Parathyroid adenoma (tissue), 2 donors: Measurements from ENCODE around the gene SRGAP3.

Experiments used
- H2AFZ ChIP-seq: fragments of 300-600 bp; sonication (generic); one replicate; pipeline ENCODE4 v1.7.0; 2017; ENCODE audit warnings: antibody characterized with exemption, mild to moderate bottlenecking
- H3K27ac ChIP-seq: fragments of 300-600 bp; sonication (generic); one replicate; pipeline ENCODE4 v1.7.0; 2017
- H3K27me3 ChIP-seq: fragments of 300-600 bp; sonication (generic); one replicate; pipeline ENCODE4 v1.7.0; 2017; ENCODE audit warnings: low read length; ENCODE audit not compliant: control insufficient read depth, insufficient read depth
- H3K36me3 ChIP-seq: fragments of 300-600 bp; sonication (generic); one replicate; pipeline ENCODE4 v1.7.0; 2017; ENCODE audit warnings: low read length; ENCODE audit not compliant: control insufficient read depth, insufficient read depth
- H3K4me1 ChIP-seq: fragments of 300-600 bp; sonication (generic); one replicate; pipeline ENCODE4 v1.7.0; 2017; ENCODE audit warnings: control low read depth
- H3K4me2 ChIP-seq: fragments of 300-600 bp; sonication (generic); one replicate; pipeline ENCODE4 v1.7.0; 2017; ENCODE audit warnings: low read length
- H3K4me3 ChIP-seq: fragments of 300-600 bp; sonication (generic); one replicate; pipeline ENCODE4 v1.7.0; 2017; ENCODE audit warnings: low read depth, low read length
- H3K79me2 ChIP-seq: fragments of 300-600 bp; sonication (generic); one replicate; pipeline ENCODE4 v1.7.0; 2017; ENCODE audit warnings: control low read depth
- H3K9ac ChIP-seq: fragments of 300-600 bp; sonication (generic); one replicate; pipeline ENCODE4 v1.7.0; 2017; ENCODE audit warnings: mild to moderate bottlenecking
- H3K9me3 ChIP-seq: fragments of 300-600 bp; sonication (generic); one replicate; pipeline ENCODE4 v1.7.0; 2017; ENCODE audit warnings: low read length; ENCODE audit not compliant: control insufficient read depth
- CTCF ChIP-seq: fragments of 300-600 bp; sonication (generic); IDR thresholded peaks from one replicate; pipeline ENCODE4 v1.7.0; 2017; ENCODE audit warnings: antibody characterized with exemption, mild to moderate bottlenecking
- donor health status: primary hyperparathyroidism.

Gene SRGAP3

GRCh38 chr3:8942746-8943488 lies 306.5 kb downstream of the SRGAP3 start:
- Histone ChIP-seq H2AFZ (no peak overlapping the region), H3K4me3 (no peak overlapping the region), H3K36me3 (no peaks in the 10 kb centered on the region), H3K79me2 (no peaks in the 10 kb centered on the region), H3K27ac (no peak overlapping the region), H3K9me3 (no peaks in the 10 kb centered on the region), H3K27me3 (no peaks in the 10 kb centered on the region), H3K9ac (no peak overlapping the region), H3K4me2 (no peak overlapping the region), H3K4me1 (no peaks in the 10 kb centered on the region)
- TF ChIP-seq CTCF: no peak

GRCh38 chr3:8942115-8942514 lies 307.3 kb downstream of the SRGAP3 start:
- Histone ChIP-seq H3K36me3 (no peaks in the 10 kb centered on the region), H3K9me3 (no peaks in the 10 kb centered on the region)

GRCh38 chr3:8938021-8938420 lies 311.4 kb downstream of the SRGAP3 start:
- H3K27me3 ChIP-seq: no peaks in the 10 kb centered on the region
- no peak for TF ChIP-seq CTCF
- no peak overlapping the region for H3K27ac ChIP-seq
- H3K36me3 ChIP-seq: no peaks in the 10 kb centered on the region
- H3K9me3 ChIP-seq: no peaks in the 10 kb centered on the region
- H2AFZ ChIP-seq: no peak overlapping the region
- no peak overlapping the region for H3K4me3 ChIP-seq
- H3K79me2 ChIP-seq: no peaks in the 10 kb centered on the region
- H3K4me1 ChIP-seq: no peaks in the 10 kb centered on the region
- H3K9ac ChIP-seq: no peak overlapping the region
- H3K4me2 ChIP-seq: no peak overlapping the region

More at GRCh38 chr3:8942115-8942514, 307.3 kb downstream of the SRGAP3 start:
- no peak overlapping the region for H3K9ac ChIP-seq
- no peak overlapping the region for H2AFZ ChIP-seq
- no peak overlapping the region for H3K4me2 ChIP-seq
- H3K4me3 ChIP-seq: no peak overlapping the region
- no peaks in the 10 kb centered on the region for H3K27me3 ChIP-seq
- no peaks in the 10 kb centered on the region for H3K4me1 ChIP-seq
- H3K79me2 ChIP-seq: no peaks in the 10 kb centered on the region
- TF ChIP-seq CTCF: no peak
- no peak overlapping the region for H3K27ac ChIP-seq

GRCh38 chr3:8937064-8938020 lies 312.1 kb downstream of the SRGAP3 start:
- Histone ChIP-seq H3K27ac (no peak overlapping the region), H3K4me1 (no peaks in the 10 kb centered on the region), H3K4me3 (no peak overlapping the region), H3K9ac (no peak overlapping the region), H3K36me3 (no peaks in the 10 kb centered on the region), H3K79me2 (no peaks in the 10 kb centered on the region), H3K27me3 (no peaks in the 10 kb centered on the region), H3K4me2 (no peak overlapping the region), H3K9me3 (no peaks in the 10 kb centered on the region), H2AFZ (no peak overlapping the region)
- no peak for TF ChIP-seq CTCF
